HepG2 (cell line): Measurements from ENCODE around the gene NTSR2.

ENCODE experiments used
- CHD2 ChIP-seq: IDR thresholded peaks from 2 replicates; pipeline ENCODE4 v1.6.1; 2011; ENCODE audit warnings: low read depth, low read length, improper control_type of control experiment
- GATA4 ChIP-seq: sonication (generic); IDR thresholded peaks from 2 replicates; pipeline ENCODE4 v1.6.1; 2016; ENCODE audit warnings: antibody characterized with exemption, low read depth, borderline replicate concordance
- GLI4 ChIP-seq: sonication (generic); formaldehyde crosslinking; IDR thresholded peaks from 2 replicates; pipeline ENCODE4 v1.5.1; 2020; ENCODE audit warnings: missing genetic modification reagents, mild to moderate bottlenecking, moderate library complexity, borderline replicate concordance
- KDM5A ChIP-seq: fragments of 200-600 bp; sonication (generic); IDR thresholded peaks from 2 replicates; pipeline ENCODE4 v1.7.0; 2018; ENCODE audit warnings: antibody characterized with exemption, mild to moderate bottlenecking, low read length, borderline replicate concordance
- MAZ ChIP-seq, 2 experiments: sonication (generic) in 1 of 2; formaldehyde crosslinking in 1 of 2; IDR thresholded peaks; 2 replicates each; pipeline versions ENCODE4 v1.5.0 to v1.6.1; 2012 to 2020; ENCODE audit warnings: low read depth in 2 of 2, mild to moderate bottlenecking in 2 of 2, borderline replicate concordance in 1 of 2, improper control_type of control experiment in 1 of 2, low read length in 1 of 2, missing genetic modification reagents in 1 of 2, moderate library complexity in 1 of 2
- NFE2L2 ChIP-seq: fragments of 150-350 bp; IDR thresholded peaks from 2 replicates; pipeline ENCODE4 v1.6.1; 2014; ENCODE audit warnings: low read length
- SMAD3 ChIP-seq: sonication (generic); formaldehyde crosslinking; IDR thresholded peaks from 2 replicates; pipeline ENCODE4 v1.4.0; 2020; ENCODE audit warnings: missing genetic modification reagents
- TIGD3 ChIP-seq: sonication (generic); formaldehyde crosslinking; IDR thresholded peaks from 2 replicates; pipeline ENCODE4 v1.5.1; 2020; ENCODE audit warnings: mild to moderate bottlenecking, missing genetic modification reagents, borderline replicate concordance
- ZNF274 ChIP-seq: sonication (generic); formaldehyde crosslinking; IDR thresholded peaks from 2 replicates; pipeline ENCODE4 v1.5.1; 2020; ENCODE audit warnings: mild to moderate bottlenecking, missing genetic modification reagents
- ZNF414 ChIP-seq: sonication (generic); formaldehyde crosslinking; IDR thresholded peaks from 2 replicates; pipeline ENCODE4 v1.5.0; 2020; ENCODE audit warnings: missing genetic modification reagents
- TF ChIP-seq, protein P1 (sequence below): sonication (generic); formaldehyde crosslinking; IDR thresholded peaks from 2 replicates; pipeline ENCODE4 v1.4.0; 2020; ENCODE audit warnings: missing genetic modification reagents

GRCh38 chr2:11647834-11648600, 22.0 kb downstream of the NTSR2 start:
- TF ChIP-seq TIGD3 (CRISPR knock-in tag) (no peak), ZNF274 (CRISPR knock-in tag) (no peak), SMAD3 (CRISPR knock-in tag) (no peak), MAZ (IDR thresholded peaks at IDR 0.05; ENCODE audit: borderline replicate concordance, low read depth, low read length) (no peak), MAZ (CRISPR knock-in tag; IDR thresholded peaks at IDR 0.05; ENCODE audit: low read depth) (no peak), GLI4 (CRISPR knock-in tag) (no peak), ZNF414 (CRISPR knock-in tag) (no peak), KDM5A (no peak), CHD2 (no peak), NFE2L2 (no peak), GATA4 (no peak)
- TF ChIP-seq, protein P1, sequence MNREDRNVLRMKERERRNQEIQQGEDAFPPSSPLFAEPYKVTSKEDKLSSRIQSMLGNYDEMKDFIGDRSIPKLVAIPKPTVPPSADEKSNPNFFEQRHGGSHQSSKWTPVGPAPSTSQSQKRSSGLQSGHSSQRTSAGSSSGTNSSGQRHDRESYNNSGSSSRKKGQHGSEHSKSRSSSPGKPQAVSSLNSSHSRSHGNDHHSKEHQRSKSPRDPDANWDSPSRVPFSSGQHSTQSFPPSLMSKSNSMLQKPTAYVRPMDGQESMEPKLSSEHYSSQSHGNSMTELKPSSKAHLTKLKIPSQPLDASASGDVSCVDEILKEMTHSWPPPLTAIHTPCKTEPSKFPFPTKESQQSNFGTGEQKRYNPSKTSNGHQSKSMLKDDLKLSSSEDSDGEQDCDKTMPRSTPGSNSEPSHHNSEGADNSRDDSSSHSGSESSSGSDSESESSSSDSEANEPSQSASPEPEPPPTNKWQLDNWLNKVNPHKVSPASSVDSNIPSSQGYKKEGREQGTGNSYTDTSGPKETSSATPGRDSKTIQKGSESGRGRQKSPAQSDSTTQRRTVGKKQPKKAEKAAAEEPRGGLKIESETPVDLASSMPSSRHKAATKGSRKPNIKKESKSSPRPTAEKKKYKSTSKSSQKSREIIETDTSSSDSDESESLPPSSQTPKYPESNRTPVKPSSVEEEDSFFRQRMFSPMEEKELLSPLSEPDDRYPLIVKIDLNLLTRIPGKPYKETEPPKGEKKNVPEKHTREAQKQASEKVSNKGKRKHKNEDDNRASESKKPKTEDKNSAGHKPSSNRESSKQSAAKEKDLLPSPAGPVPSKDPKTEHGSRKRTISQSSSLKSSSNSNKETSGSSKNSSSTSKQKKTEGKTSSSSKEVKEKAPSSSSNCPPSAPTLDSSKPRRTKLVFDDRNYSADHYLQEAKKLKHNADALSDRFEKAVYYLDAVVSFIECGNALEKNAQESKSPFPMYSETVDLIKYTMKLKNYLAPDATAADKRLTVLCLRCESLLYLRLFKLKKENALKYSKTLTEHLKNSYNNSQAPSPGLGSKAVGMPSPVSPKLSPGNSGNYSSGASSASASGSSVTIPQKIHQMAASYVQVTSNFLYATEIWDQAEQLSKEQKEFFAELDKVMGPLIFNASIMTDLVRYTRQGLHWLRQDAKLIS (CRISPR knock-in tag) = no peak
